Loucy (cell line): ENCODE data around the gene GADL1.

Source experiments
- EZH2phosphoT487 ChIP-seq: fragments of 200-600 bp; IDR thresholded peaks from 2 replicates; pipeline ENCODE4 v1.6.1; 2018; ENCODE audit warnings: antibody characterized with exemption, mild to moderate bottlenecking, moderate library complexity, borderline replicate concordance
- TF ChIP-seq, protein P1 (sequence below): fragments of 200-600 bp; sonication (generic); conservative IDR thresholded peaks from 2 replicates; pipeline ENCODE4 v1.5.1; 2014; ENCODE audit warnings: mild to moderate bottlenecking, antibody characterized with exemption, low read length

DNA sequence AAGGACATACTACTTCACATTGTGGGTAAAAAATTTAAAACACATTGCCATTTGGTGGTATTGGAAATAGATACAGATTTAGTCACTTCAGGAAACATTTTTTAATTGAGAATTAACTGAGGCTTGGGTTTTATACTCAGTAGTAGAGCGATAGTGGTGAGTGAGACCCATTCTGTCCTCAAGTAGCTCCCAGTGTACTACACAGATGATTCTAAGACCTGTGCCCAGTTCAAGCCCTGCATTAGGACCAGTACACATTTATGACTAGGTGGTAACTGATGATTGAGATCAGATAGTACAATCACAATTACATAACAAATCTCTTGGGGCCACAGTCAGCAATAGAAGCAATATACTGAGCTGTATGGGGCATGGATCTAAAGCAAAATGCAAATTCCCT is 67.4 kb downstream of the GADL1 start:
- TF ChIP-seq, protein P1, sequence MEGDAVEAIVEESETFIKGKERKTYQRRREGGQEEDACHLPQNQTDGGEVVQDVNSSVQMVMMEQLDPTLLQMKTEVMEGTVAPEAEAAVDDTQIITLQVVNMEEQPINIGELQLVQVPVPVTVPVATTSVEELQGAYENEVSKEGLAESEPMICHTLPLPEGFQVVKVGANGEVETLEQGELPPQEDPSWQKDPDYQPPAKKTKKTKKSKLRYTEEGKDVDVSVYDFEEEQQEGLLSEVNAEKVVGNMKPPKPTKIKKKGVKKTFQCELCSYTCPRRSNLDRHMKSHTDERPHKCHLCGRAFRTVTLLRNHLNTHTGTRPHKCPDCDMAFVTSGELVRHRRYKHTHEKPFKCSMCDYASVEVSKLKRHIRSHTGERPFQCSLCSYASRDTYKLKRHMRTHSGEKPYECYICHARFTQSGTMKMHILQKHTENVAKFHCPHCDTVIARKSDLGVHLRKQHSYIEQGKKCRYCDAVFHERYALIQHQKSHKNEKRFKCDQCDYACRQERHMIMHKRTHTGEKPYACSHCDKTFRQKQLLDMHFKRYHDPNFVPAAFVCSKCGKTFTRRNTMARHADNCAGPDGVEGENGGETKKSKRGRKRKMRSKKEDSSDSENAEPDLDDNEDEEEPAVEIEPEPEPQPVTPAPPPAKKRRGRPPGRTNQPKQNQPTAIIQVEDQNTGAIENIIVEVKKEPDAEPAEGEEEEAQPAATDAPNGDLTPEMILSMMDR, result no peak
- TF ChIP-seq EZH2phosphoT487, result no peak
